Neural progenitor cell (in vitro differentiated cells): ENCODE results near the gene NAV1. TPM values are rescaled to one million over a fixed set of nuclear protein-coding genes. Genes with fewer than 3 reads are reported as not detected.
"Not testable (repeated sequence)": the region's sequence is repeated elsewhere in the genome, so short reads cannot be mapped to it uniquely, and the experiment has no call there.

Experiments
- DNase-seq: peaks from one replicate; pipeline ENCODE4 v3.0.0-alpha.2; 2016; ENCODE audit warnings: low spot score
- H2AFZ ChIP-seq: fragments of 200-600 bp; sonication (generic); replicated peaks from 2 replicates; pipeline ENCODE4 v1.6.1; 2016; ENCODE audit warnings: antibody characterized with exemption
- H3F3A ChIP-seq: fragments of 200-600 bp; sonication (generic); 2 replicates; pipeline ENCODE4 v1.6.1; 2016; ENCODE audit warnings: antibody characterized with exemption, low read depth
- H3K27ac ChIP-seq: fragments of 200-600 bp; sonication (generic); 2 replicates; pipeline ENCODE4 v1.5.1; 2016; ENCODE audit warnings: mild to moderate bottlenecking
- H3K27me3 ChIP-seq: fragments of 200-600 bp; sonication (generic); 2 replicates; pipeline ENCODE4 v1.6.1; 2016; ENCODE audit warnings: mild to moderate bottlenecking, moderate library complexity
- H3K36me3 ChIP-seq: fragments of 200-600 bp; sonication (generic); 2 replicates; pipeline ENCODE4 v1.5.1; 2016
- H3K4me1 ChIP-seq: fragments of 200-600 bp; sonication (generic); 2 replicates; pipeline ENCODE4 v1.6.1; 2016; ENCODE audit warnings: mixed run types
- H3K4me2 ChIP-seq: fragments of 200-600 bp; sonication (generic); 2 replicates; pipeline ENCODE4 v1.6.1; 2016
- H3K4me3 ChIP-seq: fragments of 200-600 bp; sonication (generic); 2 replicates; pipeline ENCODE4 v1.5.1; 2016
- H3K79me2 ChIP-seq: fragments of 200-600 bp; sonication (generic); 2 replicates; pipeline ENCODE4 v1.6.1; 2016; ENCODE audit warnings: low read depth
- H3K9ac ChIP-seq: fragments of 200-600 bp; sonication (generic); 2 replicates; pipeline ENCODE4 v1.6.1; 2016
- H3K9me3 ChIP-seq: fragments of 200-600 bp; sonication (generic); 2 replicates; pipeline ENCODE4 v1.5.1; 2016; ENCODE audit warnings: low read depth
- H4K20me1 ChIP-seq: fragments of 200-600 bp; sonication (generic); 2 replicates; pipeline ENCODE4 v1.6.1; 2016; ENCODE audit warnings: low read depth
- H3K27ac Mint-ChIP-seq: 3 replicates; pipeline ENCODE4 v1.8.0; 2021; ENCODE audit warnings: mixed read lengths
- H3K27me3 Mint-ChIP-seq: 2 replicates; pipeline ENCODE4 v1.8.0; 2022; ENCODE audit warnings: low read depth, mild to moderate bottlenecking, inconsistent platforms, moderate library complexity, mixed read lengths; ENCODE audit not compliant: insufficient read depth
- H3K36me3 Mint-ChIP-seq: 3 replicates; pipeline ENCODE4 v1.8.0; 2021; ENCODE audit warnings: mixed read lengths
- H3K4me1 Mint-ChIP-seq: 3 replicates; pipeline ENCODE4 v1.8.0; 2021; ENCODE audit warnings: mixed read lengths
- H3K4me3 Mint-ChIP-seq: 3 replicates; pipeline ENCODE4 v1.8.0; 2021; ENCODE audit warnings: mild to moderate bottlenecking, moderate library complexity, mixed read lengths
- H3K9me3 Mint-ChIP-seq: 3 replicates; pipeline ENCODE4 v1.8.0; 2020; ENCODE audit warnings: mixed read lengths
- CTCF ChIP-seq: fragments of 200-600 bp; sonication (generic); IDR thresholded peaks from 2 replicates; pipeline ENCODE4 v1.5.1; 2017; ENCODE audit warnings: antibody characterized with exemption, mild to moderate bottlenecking
- EZH2 ChIP-seq: fragments of 200-600 bp; sonication (generic); IDR thresholded peaks from 2 replicates; pipeline ENCODE4 v1.6.1; 2017; ENCODE audit warnings: antibody characterized with exemption, mild to moderate bottlenecking, moderate library complexity
- EZH2phosphoT487 ChIP-seq: fragments of 200-600 bp; sonication (generic); IDR thresholded peaks from 2 replicates; pipeline ENCODE4 v1.6.1; 2017; ENCODE audit warnings: antibody characterized with exemption
- total RNA-seq: library from RNA; depleted of rRNA; stranded (reverse); fragments of >200 nt; gene quantifications from 2 replicates; pipeline ENCODE4 v1.2.3, GENCODE V29; 2015; ENCODE audit warnings: low replicate concordance

NAV1 gene
- total RNA-seq, 1 donor from 2014 or later, result 60.7 TPM

DNA sequence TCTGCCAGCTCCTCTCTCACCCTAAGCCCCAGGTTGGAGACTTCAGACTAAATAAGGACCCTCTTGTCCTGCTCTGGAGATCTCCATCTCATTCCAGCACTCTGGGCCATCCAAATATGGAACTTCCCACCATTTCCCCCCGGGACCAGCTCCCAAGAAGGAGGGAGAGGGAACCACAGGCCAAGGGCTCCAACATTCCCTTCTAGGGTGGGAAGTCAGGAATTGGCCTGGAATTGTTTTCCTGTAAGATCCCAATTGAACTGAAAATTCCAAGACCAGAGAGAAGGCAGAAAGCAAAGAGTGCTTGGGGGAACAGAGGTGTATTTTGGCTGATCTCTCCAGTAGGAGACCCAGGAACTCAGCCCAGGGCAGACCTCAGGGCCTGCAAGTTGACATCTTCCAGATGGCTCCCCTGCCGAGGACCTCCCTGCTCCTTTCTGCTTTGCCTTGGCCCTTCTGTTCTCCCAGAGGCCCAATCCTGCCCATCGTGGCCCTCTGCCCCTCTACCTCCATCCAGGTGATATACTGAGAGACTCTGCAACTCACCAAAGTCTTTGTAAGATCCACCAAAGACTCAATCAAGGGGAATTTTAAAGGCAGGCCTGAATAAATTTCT is 46.9 kb upstream of the NAV1 start:
- Histone ChIP-seq H3K79me2 (no peaks in the 10 kb centered on the region), H3K4me2 (no peak overlapping the region), H3F3A (peaks cover 9% of the 10 kb centered on the region), H3K4me1 (peaks cover 19% of the 10 kb centered on the region), H4K20me1 (no peaks in the 10 kb centered on the region), H2AFZ (no peak overlapping the region), H3K4me3 (no peak overlapping the region), H3K27me3 (no peaks in the 10 kb centered on the region), H3K9ac (no peak overlapping the region), H3K9me3 (no peaks in the 10 kb centered on the region), H3K36me3 (no peaks in the 10 kb centered on the region), H3K27ac (no peak overlapping the region)
- Mint-ChIP-seq H3K9me3 (peaks cover 4% of the 10 kb centered on the region), H3K36me3 (peaks cover 4% of the 10 kb centered on the region), H3K4me1 (peaks cover 29% of the 10 kb centered on the region), H3K27ac (no peak overlapping the region), H3K4me3 (no peak overlapping the region), H3K27me3 (peaks cover 3% of the 10 kb centered on the region)
- TF ChIP-seq CTCF (no peak), EZH2 (no peak), EZH2phosphoT487 (no peak)
- DNase-seq, result no peak

GRCh38 chr1:201493026-201493656 is 45.8 kb upstream of the NAV1 start:
- H3K27ac ChIP-seq, H3K79me2 ChIP-seq, H3K9me3 ChIP-seq, H3K9me3 Mint-ChIP-seq, H3K27ac Mint-ChIP-seq, H3K4me2 ChIP-seq, H3K27me3 ChIP-seq, H2AFZ ChIP-seq, H4K20me1 ChIP-seq, H3K4me3 ChIP-seq, H3K27me3 Mint-ChIP-seq, DNase-seq, H3F3A ChIP-seq, H3K4me3 Mint-ChIP-seq, H3K36me3 ChIP-seq, H3K36me3 Mint-ChIP-seq, H3K9ac ChIP-seq: not testable (repeated sequence)
- H3K4me1 Mint-ChIP-seq, result peaks cover 29% of the 10 kb centered on the region
- peaks cover 19% of the 10 kb centered on the region for H3K4me1 ChIP-seq

DNA sequence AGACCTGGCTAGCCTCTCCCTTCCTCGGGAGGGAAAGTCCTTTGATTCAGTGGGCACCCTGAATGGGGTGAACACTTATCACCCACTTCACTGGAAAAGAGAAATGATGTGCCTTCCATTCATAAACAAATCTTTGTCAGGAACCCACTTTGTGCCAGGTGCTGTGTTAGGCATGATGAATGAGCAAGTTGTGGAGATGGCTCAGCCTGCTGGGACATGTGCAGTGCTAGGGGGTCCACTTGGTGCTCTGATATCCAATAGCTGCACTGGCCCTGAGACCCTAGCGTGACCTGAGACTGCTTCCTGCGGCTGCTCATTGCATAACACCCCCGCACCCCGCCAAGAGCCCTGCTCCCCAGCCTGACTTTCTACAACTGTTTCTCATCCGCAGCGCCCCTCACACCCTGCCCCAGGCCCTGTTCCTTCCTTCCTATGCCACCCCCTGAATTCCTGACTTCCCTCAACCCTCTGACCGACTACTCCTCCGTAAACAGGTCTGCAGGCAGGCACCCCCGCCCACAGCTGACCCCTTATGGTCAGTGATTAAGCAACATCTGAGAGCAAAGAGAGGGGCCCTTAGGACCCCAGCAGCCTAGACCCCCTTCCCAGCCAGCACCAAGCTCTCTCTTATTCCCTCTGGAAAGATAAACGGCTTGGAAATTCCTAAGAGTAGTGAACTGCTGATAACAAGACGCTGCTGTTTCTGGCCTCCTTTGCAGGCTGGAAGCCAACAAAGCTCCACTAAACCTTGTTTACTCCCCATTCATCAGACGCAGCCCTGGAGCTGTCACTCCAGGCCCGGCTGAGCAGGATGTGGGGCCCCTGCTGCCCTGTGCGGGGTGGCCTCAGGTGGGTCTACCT is 44.9 kb upstream of the NAV1 start:
- Mint-ChIP-seq H3K27ac (peak overlapping the region; percentile 78), H3K4me3 (no peak overlapping the region), H3K4me1 (peaks cover 29% of the 10 kb centered on the region), H3K27me3 (peaks cover 8% of the 10 kb centered on the region), H3K9me3 (peaks cover 4% of the 10 kb centered on the region), H3K36me3 (peaks cover 4% of the 10 kb centered on the region)
- Histone ChIP-seq H3K4me3 (no peak overlapping the region), H3K4me1 (peaks cover 19% of the 10 kb centered on the region), H3K79me2 (no peaks in the 10 kb centered on the region), H3K9me3 (no peaks in the 10 kb centered on the region), H4K20me1 (no peaks in the 10 kb centered on the region), H3K27me3 (no peaks in the 10 kb centered on the region), H3K4me2 (peak overlapping the region; percentile 58), H3K9ac (no peak overlapping the region), H3K36me3 (no peaks in the 10 kb centered on the region), H2AFZ (peak overlapping the region; percentile 84), H3K27ac (peak overlapping the region; percentile 76), H3F3A (peaks cover 9% of the 10 kb centered on the region)
- no peak for TF ChIP-seq EZH2phosphoT487
- TF ChIP-seq CTCF, result no peak
- TF ChIP-seq EZH2, result no peak
- DNase-seq, result peak; percentile 48
